ENCODE results near the gene SUMF2. TPM values are rescaled to one million over a fixed set of nuclear protein-coding genes. Genes with fewer than 3 reads are reported as not detected.

Gene SUMF2
- total and polyA plus RNA-seq, 2 of the 13 experiments (the other 11 are each of a cell fraction or from before 2014, with no cell fraction given) = 48.9 to 54.4 TPM

- no peak for TF ChIP-seq ZBTB34 (CRISPR knock-in tag; IDR thresholded peaks at IDR 0.05)
- no peak for TF ChIP-seq NFE2L2 (IDR thresholded peaks at IDR 0.05; ENCODE audit: low read length)
- TF ChIP-seq ZNF768 (CRISPR knock-in tag; IDR thresholded peaks at IDR 0.05) = no peak
- TF ChIP-seq STAT6 (CRISPR knock-in tag; IDR thresholded peaks at IDR 0.05; ENCODE audit: borderline replicate concordance) = no peak
- TF ChIP-seq ELF4 (CRISPR knock-in tag; IDR thresholded peaks at IDR 0.05; ENCODE audit: borderline replicate concordance) = no peak
- TF ChIP-seq ZNF354B (CRISPR knock-in tag; IDR thresholded peaks at IDR 0.05) = no peak
- TF ChIP-seq IKZF5 (CRISPR knock-in tag; IDR thresholded peaks at IDR 0.05) = no peak
- 0 out of 2 replicates have a peak, but pooled peaks have one; percentile 31 for TF ChIP-seq ZNF670 (CRISPR knock-in tag; IDR thresholded peaks at IDR 0.05; ENCODE audit: borderline replicate concordance)
- no peak for TF ChIP-seq ZBTB43 (CRISPR knock-in tag; conservative IDR thresholded peaks at IDR 0.05)
- TF ChIP-seq FOXO4 (CRISPR knock-in tag; conservative IDR thresholded peaks at IDR 0.05) = no peak
- TF ChIP-seq FOXP4 (CRISPR knock-in tag; IDR thresholded peaks at IDR 0.05) = no peak
- TF ChIP-seq ZNF251 (CRISPR knock-in tag; IDR thresholded peaks at IDR 0.05) = no peak
- no peak for TF ChIP-seq PHF21A (CRISPR knock-in tag; IDR thresholded peaks at IDR 0.05)
- TF ChIP-seq GPN1 (CRISPR knock-in tag; IDR thresholded peaks at IDR 0.05; ENCODE audit: borderline replicate concordance) = no peak
- no peak for TF ChIP-seq RFX1 (IDR thresholded peaks at IDR 0.05)
- TF ChIP-seq SRY (CRISPR knock-in tag; IDR thresholded peaks at IDR 0.05) = no peak
- TF ChIP-seq SAFB2 (CRISPR knock-in tag; IDR thresholded peaks at IDR 0.05; ENCODE audit: borderline replicate concordance, low read depth) = no peak
- no peak for TF ChIP-seq EEA1 (CRISPR knock-in tag; IDR thresholded peaks at IDR 0.05; ENCODE audit: borderline replicate concordance)
Measured at GRCh38 chr7:56046721-56047445, 17.2 kb upstream of the SUMF2 start (continued).

Measured in HepG2 (cell line).